Measurements from ENCODE around the gene ZNF518B.
"Not testable (repeated sequence)": the region's sequence is repeated elsewhere in the genome, so short reads cannot be mapped to it uniquely, and the experiment has no call there.

Gene ZNF518B

GRCh38 chr4:10455133-10455532, 2.1 kb downstream of the ZNF518B start:
- no peak for DNase-seq

- no peak for DNase-seq
These were observed 2.5 kb downstream of the ZNF518B start for GRCh38 chr4:10454726-10455125.

- no peak for DNase-seq
These were observed 3.1 kb downstream of the ZNF518B start for GRCh38 chr4:10454121-10454520.

GRCh38 chr4:10448991-10449390, 8.2 kb downstream of the ZNF518B start:
- no peak for DNase-seq

GRCh38 chr4:10442976-10443375, 14.2 kb downstream of the ZNF518B start:
- DNase-seq, result no peak

GRCh38 chr4:10441512-10441911, 15.7 kb downstream of the ZNF518B start:
- no peak for DNase-seq

- no peak for DNase-seq
These were observed 18.3 kb downstream of the ZNF518B start for GRCh38 chr4:10438924-10439323.

- DNase-seq, result no peak
These were observed 19.5 kb downstream of the ZNF518B start for GRCh38 chr4:10437735-10438134.

- not testable (repeated sequence) for DNase-seq
These were observed 29.5 kb downstream of the ZNF518B start for GRCh38 chr4:10427680-10428079.

- no peak for DNase-seq
These were observed 35.7 kb downstream of the ZNF518B start for GRCh38 chr4:10421344-10422055.

GRCh38 chr4:10417740-10418139, 39.5 kb downstream of the ZNF518B start:
- DNase-seq, result no peak

- DNase-seq, result no peak
These were observed 40.8 kb downstream of the ZNF518B start for GRCh38 chr4:10416441-10416840.

- DNase-seq, result no peak
These were observed 44.0 kb downstream of the ZNF518B start for GRCh38 chr4:10413177-10413576.

GRCh38 chr4:10405672-10406071, 51.6 kb downstream of the ZNF518B start:
- DNase-seq, result no peak

- DNase-seq, result peak in 1 of 2 experiments; percentile 3
These were observed 53.4 kb downstream of the ZNF518B start for GRCh38 chr4:10403633-10404445.

GRCh38 chr4:10395971-10396580, 61.1 kb downstream of the ZNF518B start:
- no peak for DNase-seq

Measured in SHP77 (cell line).